Left lung (tissue), 10 donors: Measurements from ENCODE around the gene FAM171A2. TPM values are rescaled to one million over a fixed set of nuclear protein-coding genes. Genes with fewer than 3 reads are reported as not detected.
A peak's percentile ranks its signal among the peaks of the same experiment; 100 is the strongest.

ENCODE experiments used
- ATAC-seq: fragments of 200-7000 bp; cut with Tn5 transposase; one replicate; pipeline ENCODE4 v1.9.1; 2020; ENCODE audit warnings: moderate library complexity
- DNase-seq, 4 donors: peaks; one replicate each; pipeline ENCODE4 v3.0.0-alpha.2; 2013 to 2020
- H3K27ac ChIP-seq, 2 donors: fragments of 200-600 bp; sonication (generic) in 1 of 2; one replicate each; pipeline versions ENCODE4 v1.5.0 to v1.8.0; 2020 to 2021
- H3K27me3 ChIP-seq, 2 donors: fragments of 200-600 bp; sonication (generic) in 1 of 2; one replicate each; pipeline versions ENCODE4 v1.5.0 to v1.8.0; 2020 to 2021
- H3K36me3 ChIP-seq, 2 donors: fragments of 200-600 bp; sonication (generic) in 1 of 2; one replicate each; pipeline versions ENCODE4 v1.5.0 to v1.8.0; 2020 to 2021
- H3K4me1 ChIP-seq, 2 donors: fragments of 200-600 bp; one replicate each; pipeline ENCODE4 v1.8.0; 2021
- H3K4me3 ChIP-seq, 2 donors: fragments of 200-600 bp; sonication (generic) in 1 of 2; one replicate each; pipeline versions ENCODE4 v1.5.0 to v1.8.0; 2020 to 2021; ENCODE audit warnings: mild to moderate bottlenecking in 1 of 2
- H3K9me3 ChIP-seq, 2 donors: fragments of 200-600 bp; sonication (generic) in 1 of 2; one replicate each; pipeline versions ENCODE4 v1.5.0 to v1.8.0; 2020 to 2021
- CTCF ChIP-seq, 2 donors: fragments of 200-600 bp; sonication (generic) in 1 of 2; IDR thresholded peaks; one replicate each; pipeline versions ENCODE4 v1.5.0 to v1.8.0; 2021; ENCODE audit warnings: antibody characterized with exemption in 2 of 2
- intact Hi-C, 2 donors: fragments of 100-400 bp; cut with DNase I; formaldehyde crosslinking; loops; one replicate each; pipeline versions ENCODE4 v1.11.2 to v1.14.2; 2022
- polyA plus RNA-seq, 6 donors: library from polyadenylated mRNA; unstranded; fragments of 120-200 nt; gene quantifications; one replicate each; pipeline ENCODE4 v1.2.1, GENCODE V29; 2013; ENCODE audit not compliant: insufficient read length in 6 of 6
- total RNA-seq, 2 donors: library from RNA; stranded (reverse); fragmentation: NEBNext Ultra II Directional; extraction: Animal tissue kit (Norgen Biotek cat#: 25700); gene quantifications; one replicate each; pipeline ENCODE4 v1.2.1, GENCODE V29; 2021
- donor health status: DM: no; HTN: yes; CAD: no.
- donor health status: DM: no; HTN: no; CAD: no.

The FAM171A2 gene
- total and polyA plus RNA-seq, 8 donors = 1.4 to 34.0 (median 29.4) TPM

DNA sequence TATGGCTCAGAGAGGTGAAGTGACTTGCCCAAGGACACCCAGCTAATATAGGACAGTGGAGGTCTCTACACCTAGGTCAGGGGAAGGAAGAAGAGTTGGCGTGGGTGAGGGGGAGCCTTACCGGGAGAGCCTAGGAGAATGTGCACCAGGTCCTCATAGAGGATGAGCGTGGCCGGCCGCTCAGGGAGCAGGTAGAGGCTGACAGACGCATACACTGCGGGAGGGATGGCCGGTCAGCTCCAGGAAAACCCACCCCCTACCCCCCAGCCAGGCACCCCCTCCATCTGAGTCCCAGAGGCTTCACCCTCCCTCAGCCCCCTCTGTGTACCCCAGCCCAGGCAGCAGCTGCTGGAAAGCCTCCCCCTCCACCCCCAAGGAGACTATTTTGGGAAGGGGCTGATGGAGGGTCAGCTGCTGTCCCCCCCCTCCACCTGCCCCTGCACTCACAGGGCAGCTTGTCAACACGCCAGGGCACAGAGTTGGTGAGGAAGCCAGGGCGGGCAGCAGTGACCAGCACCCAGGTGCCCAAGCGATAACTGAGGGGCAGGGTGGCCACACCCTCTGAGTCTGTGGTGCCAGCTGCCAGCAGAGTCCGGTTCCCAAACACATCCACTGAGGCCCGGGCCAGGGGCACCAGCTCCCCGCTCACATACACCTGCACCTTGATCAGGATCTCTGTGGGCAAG lies 4.1 kb downstream of the FAM171A2 start:
- ATAC-seq (no peak), DNase-seq (no peak)
- Histone ChIP-seq H3K4me3 (no peak overlapping the region), H3K36me3 (no peaks in the 10 kb centered on the region), H3K27ac (no peak overlapping the region), H3K4me1 (peaks cover 4 to 21% of the 10 kb centered on the region in 2 donors), H3K9me3 (no peaks in the 10 kb centered on the region), H3K27me3 (peaks cover 0 to 44% of the 10 kb centered on the region in 2 donors)
- no peak for TF ChIP-seq CTCF (IDR thresholded peaks at IDR 0.05)
- intact Hi-C loops = no loop called here

DNA sequence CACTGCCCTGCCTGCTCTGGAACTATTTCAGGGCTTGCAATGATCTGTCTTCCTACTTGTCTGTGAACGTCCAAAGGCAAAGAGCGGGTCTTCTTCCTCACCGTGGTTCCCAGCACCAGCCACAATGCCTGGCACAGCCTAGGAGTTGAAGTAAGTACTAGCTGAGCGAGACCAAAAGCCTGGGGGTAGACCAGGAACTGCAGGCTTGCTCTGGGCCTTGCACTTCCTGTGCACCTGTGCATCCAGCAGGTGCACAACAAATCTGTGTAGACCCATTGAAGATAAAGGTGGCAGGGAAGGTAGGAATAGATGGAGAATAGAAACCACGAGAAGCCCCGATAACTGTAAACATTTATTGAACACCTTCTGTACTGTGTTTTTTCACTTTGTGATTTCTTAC lies 4.6 kb downstream of the FAM171A2 start:
- Histone ChIP-seq H3K27me3 (peaks cover 0 to 45% of the 10 kb centered on the region in 2 donors), H3K4me3 (no peak overlapping the region), H3K4me1 (peaks cover 4 to 19% of the 10 kb centered on the region in 2 donors), H3K27ac (no peak overlapping the region), H3K9me3 (no peaks in the 10 kb centered on the region), H3K36me3 (no peaks in the 10 kb centered on the region)
- DNase-seq (no peak), ATAC-seq (no peak)
- intact Hi-C loops = no loop called here
- no peak for TF ChIP-seq CTCF (IDR thresholded peaks at IDR 0.05)

- H3K27me3 ChIP-seq = peaks cover 0 to 40% of the 10 kb centered on the region in 2 donors
- no peak for ATAC-seq
Measured at GRCh38 chr17:44358066-44358465, 5.6 kb downstream of the FAM171A2 start.

GRCh38 chr17:44356241-44356640 lies 7.4 kb downstream of the FAM171A2 start:
- no peak overlapping the region for H3K27ac ChIP-seq
- intact Hi-C loops = no loop called here
- H3K9me3 ChIP-seq = no peaks in the 10 kb centered on the region
- ATAC-seq = no peak
- H3K4me1 ChIP-seq = peaks cover 0 to 8% of the 10 kb centered on the region in 2 donors
- peaks cover 3 to 23% of the 10 kb centered on the region in 2 donors for H3K36me3 ChIP-seq
- no peak overlapping the region for H3K4me3 ChIP-seq
- peaks cover 0 to 22% of the 10 kb centered on the region in 2 donors for H3K27me3 ChIP-seq
- TF ChIP-seq CTCF (IDR thresholded peaks at IDR 0.05) = no peak
- DNase-seq = no peak

More at GRCh38 chr17:44358066-44358465, 5.6 kb downstream of the FAM171A2 start:
- peak in 1 of 4 donors; percentile 61 for DNase-seq
- TF ChIP-seq CTCF (IDR thresholded peaks at IDR 0.05) = no peak
- H3K4me1 ChIP-seq = peaks cover 4 to 15% of the 10 kb centered on the region in 2 donors
- no peak overlapping the region for H3K4me3 ChIP-seq
- H3K36me3 ChIP-seq = peaks cover 0 to 5% of the 10 kb centered on the region in 2 donors
- no peaks in the 10 kb centered on the region for H3K9me3 ChIP-seq
- intact Hi-C loops = no loop called here
- no peak overlapping the region for H3K27ac ChIP-seq

- no peaks in the 10 kb centered on the region for H3K9me3 ChIP-seq
- peak in 1 of 4 donors; percentile 57 for DNase-seq
- H3K27me3 ChIP-seq = peaks cover 0 to 16% of the 10 kb centered on the region in 2 donors
- H3K4me3 ChIP-seq = no peak overlapping the region
- ATAC-seq = no peak
- H3K27ac ChIP-seq = no peak overlapping the region
- peaks cover 0 to 8% of the 10 kb centered on the region in 2 donors for H3K4me1 ChIP-seq
- TF ChIP-seq CTCF (IDR thresholded peaks at IDR 0.05) = no peak
- intact Hi-C loops = no loop called here
- peaks cover 3 to 29% of the 10 kb centered on the region in 2 donors for H3K36me3 ChIP-seq
Measured at GRCh38 chr17:44355642-44356099, 8.0 kb downstream of the FAM171A2 start.
